Mesenchymal stem cell (in vitro differentiated cells and primary cell): ENCODE measurements around the gene FAM107A.

Experiments used
- DNase-seq: peaks from one replicate; pipeline ENCODE4 v3.0.0-alpha.2; 2013
- H2AFZ ChIP-seq: one replicate; pipeline ENCODE4 v1.6.1; 2013; ENCODE audit warnings: low read depth, mild to moderate bottlenecking, control low read depth, inconsistent platforms, low read length, moderate library complexity
- H2AK5ac ChIP-seq: 2 replicates; pipeline ENCODE4 v1.6.1; 2013; ENCODE audit warnings: low read length, moderate library complexity, mild to moderate bottlenecking, inconsistent platforms; ENCODE audit not compliant: severe bottlenecking
- H2BK120ac ChIP-seq: one replicate; pipeline ENCODE4 v1.6.1; 2013; ENCODE audit warnings: low read depth, mild to moderate bottlenecking, inconsistent platforms, low read length, moderate library complexity
- H2BK12ac ChIP-seq, 2 experiments: one replicate each; pipeline ENCODE4 v1.6.1; 2013; ENCODE audit warnings: inconsistent platforms in 2 of 2, low read length in 2 of 2, mild to moderate bottlenecking in 2 of 2, moderate library complexity in 2 of 2, control low read depth in 1 of 2
- H2BK15ac ChIP-seq: one replicate; pipeline ENCODE4 v1.6.1; 2013; ENCODE audit warnings: mild to moderate bottlenecking, low read depth, inconsistent platforms; ENCODE audit not compliant: poor library complexity, severe bottlenecking
- H2BK5ac ChIP-seq: 2 replicates; pipeline ENCODE4 v1.6.1; 2013; ENCODE audit warnings: low read depth, mild to moderate bottlenecking, low read length, control low read depth, inconsistent platforms; ENCODE audit not compliant: poor library complexity, severe bottlenecking
- H3K14ac ChIP-seq, 2 experiments: one replicate each; pipeline ENCODE4 v1.6.1; 2013; ENCODE audit warnings: inconsistent platforms in 2 of 2, low read length in 2 of 2, control low read depth in 1 of 2, mild to moderate bottlenecking in 1 of 2, moderate library complexity in 1 of 2
- H3K18ac ChIP-seq, 2 experiments: one replicate each; pipeline ENCODE4 v1.6.1; 2013; ENCODE audit warnings: inconsistent platforms in 2 of 2, low read length in 2 of 2, control low read depth in 1 of 2, low read depth in 1 of 2, mild to moderate bottlenecking in 1 of 2
- H3K23ac ChIP-seq, 2 experiments: one replicate each; pipeline ENCODE4 v1.6.1; 2013; ENCODE audit warnings: inconsistent platforms in 2 of 2, low read length in 2 of 2, mild to moderate bottlenecking in 2 of 2, moderate library complexity in 2 of 2, control low read depth in 1 of 2
- H3K27ac ChIP-seq: 2 replicates; pipeline ENCODE4 v1.5.1; 2013; ENCODE audit warnings: mild to moderate bottlenecking, moderate library complexity, low read length, control low read depth, inconsistent platforms; ENCODE audit not compliant: poor library complexity, severe bottlenecking
- H3K27me3 ChIP-seq, 2 experiments: 2 replicates each; pipeline versions ENCODE4 v1.6.1 to v1.7.0; 2013; ENCODE audit warnings: low read length in 2 of 2, mild to moderate bottlenecking in 2 of 2, moderate library complexity in 2 of 2, control low read depth in 1 of 2, inconsistent platforms in 1 of 2; ENCODE audit not compliant: control insufficient read depth in 1 of 2, insufficient read depth in 1 of 2
- H3K36me3 ChIP-seq, 2 experiments: 2 replicates each; pipeline versions ENCODE4 v1.6.1 to v1.7.0; 2013; ENCODE audit warnings: low read length in 2 of 2, control low read depth in 1 of 2, inconsistent platforms in 1 of 2, low read depth in 1 of 2, mild to moderate bottlenecking in 1 of 2; ENCODE audit not compliant: insufficient read depth in 2 of 2, control insufficient read depth in 1 of 2
- H3K4ac ChIP-seq, 2 experiments: one replicate each; pipeline ENCODE4 v1.6.1; 2013; ENCODE audit warnings: inconsistent platforms in 2 of 2, low read length in 2 of 2, mild to moderate bottlenecking in 2 of 2, moderate library complexity in 2 of 2, control low read depth in 1 of 2, low read depth in 1 of 2
- H3K4me1 ChIP-seq: 2 replicates; pipeline ENCODE4 v1.6.1; 2013; ENCODE audit warnings: low read depth, low read length, control low read depth; ENCODE audit not compliant: control insufficient read depth, insufficient read depth
- H3K4me2 ChIP-seq: 2 replicates; pipeline ENCODE4 v1.6.1; 2013; ENCODE audit warnings: low read length, mild to moderate bottlenecking, inconsistent platforms; ENCODE audit not compliant: poor library complexity, severe bottlenecking
- H3K4me3 ChIP-seq, 2 experiments: 2 replicates each; pipeline versions ENCODE4 v1.5.1 to v1.7.0; 2013; ENCODE audit warnings: low read length in 2 of 2, mild to moderate bottlenecking in 2 of 2, control low read depth in 1 of 2, low read depth in 1 of 2; ENCODE audit not compliant: insufficient read depth in 1 of 2
- H3K79me1 ChIP-seq: replicated peaks from 2 replicates; pipeline ENCODE4 v1.6.1; 2013; ENCODE audit warnings: mild to moderate bottlenecking, control low read depth, low read length, inconsistent platforms; ENCODE audit not compliant: poor library complexity, severe bottlenecking
- H3K9ac ChIP-seq: 2 replicates; pipeline ENCODE4 v1.7.0; 2013; ENCODE audit warnings: mild to moderate bottlenecking, low read length, moderate library complexity
- H3K9me3 ChIP-seq: 2 replicates; pipeline ENCODE4 v1.7.0; 2013; ENCODE audit warnings: mild to moderate bottlenecking, low read length; ENCODE audit not compliant: control insufficient read depth
- H4K8ac ChIP-seq: one replicate; pipeline ENCODE4 v1.6.1; 2013; ENCODE audit warnings: inconsistent platforms, mild to moderate bottlenecking, low read length, moderate library complexity
- H4K91ac ChIP-seq: one replicate; pipeline ENCODE4 v1.6.1; 2013; ENCODE audit warnings: mild to moderate bottlenecking, low read length, inconsistent platforms
- WGBS: methylation state at CpG from one replicate; pipeline ENCODE4 v1.1.7; 2013; ENCODE audit warnings: mixed read lengths; 5-methylcytosine and 5-hydroxymethylcytosine counted together

The FAM107A gene

GRCh38 chr3:58574682-58575081 lies 2.5 kb downstream of the FAM107A start:
- Histone ChIP-seq H3K18ac (no peak overlapping the region), H3K4me1 (no peaks in the 10 kb centered on the region), H2BK5ac (no peak overlapping the region), H2BK120ac (no peak overlapping the region), H2BK15ac (no peak overlapping the region), H3K79me1 (no peaks in the 10 kb centered on the region), H3K23ac (no peak overlapping the region), H2AFZ (no peak overlapping the region), H3K14ac (no peak overlapping the region), H3K9me3 (no peaks in the 10 kb centered on the region), H3K4me2 (no peak overlapping the region), H2AK5ac (no peak overlapping the region), H3K4ac (no peak overlapping the region), H4K91ac (no peak overlapping the region), H2BK12ac (no peak overlapping the region), H4K8ac (no peak overlapping the region), H3K9ac (no peak overlapping the region), H3K36me3 (no peaks in the 10 kb centered on the region), H3K27ac (no peak overlapping the region), H3K27me3 (peaks cover 12 to 20% of the 10 kb centered on the region in 2 experiments), H3K4me3 (no peak overlapping the region)
- WGBS = 87% methylated on average over 4 of the region's 4 CpGs
- DNase-seq = no peak

- Histone ChIP-seq H3K36me3 (no peaks in the 10 kb centered on the region), H3K4me2 (no peak overlapping the region), H3K9ac (no peak overlapping the region), H3K18ac (no peak overlapping the region), H3K27ac (no peak overlapping the region), H2AFZ (no peak overlapping the region), H3K4me3 (no peak overlapping the region), H2BK15ac (no peak overlapping the region), H3K9me3 (no peaks in the 10 kb centered on the region), H3K14ac (no peak overlapping the region), H4K8ac (no peak overlapping the region), H3K4me1 (no peaks in the 10 kb centered on the region), H4K91ac (no peak overlapping the region), H2AK5ac (no peak overlapping the region), H3K23ac (no peak overlapping the region), H3K27me3 (peaks cover 12 to 20% of the 10 kb centered on the region in 2 experiments), H2BK120ac (no peak overlapping the region), H2BK12ac (no peak overlapping the region), H3K79me1 (no peaks in the 10 kb centered on the region), H3K4ac (no peak overlapping the region), H2BK5ac (no peak overlapping the region)
- DNase-seq = no peak
- 82% methylated on average over 3 of the region's 3 CpGs for WGBS
These were observed 3.1 kb downstream of the FAM107A start for GRCh38 chr3:58574106-58574505.

- no peak overlapping the region for H3K4ac ChIP-seq
- 81% methylated on average over 6 of the region's 6 CpGs for WGBS
- H2AK5ac ChIP-seq = no peak overlapping the region
- DNase-seq = no peak
- no peak overlapping the region for H3K14ac ChIP-seq
- no peak overlapping the region for H2AFZ ChIP-seq
- peaks cover 12 to 20% of the 10 kb centered on the region in 2 experiments for H3K27me3 ChIP-seq
- no peak overlapping the region for H3K4me3 ChIP-seq
- no peak overlapping the region for H2BK12ac ChIP-seq
- no peak overlapping the region for H3K18ac ChIP-seq
- H4K91ac ChIP-seq = no peak overlapping the region
- H4K8ac ChIP-seq = no peak overlapping the region
- H3K9me3 ChIP-seq = no peaks in the 10 kb centered on the region
- no peak overlapping the region for H3K9ac ChIP-seq
- H2BK5ac ChIP-seq = no peak overlapping the region
- H2BK120ac ChIP-seq = no peak overlapping the region
- H3K36me3 ChIP-seq = no peaks in the 10 kb centered on the region
- H3K79me1 ChIP-seq = no peaks in the 10 kb centered on the region
- no peak overlapping the region for H3K23ac ChIP-seq
- H3K4me2 ChIP-seq = no peak overlapping the region
- H3K27ac ChIP-seq = no peak overlapping the region
- H2BK15ac ChIP-seq = no peak overlapping the region
- H3K4me1 ChIP-seq = no peaks in the 10 kb centered on the region
These were observed 3.6 kb downstream of the FAM107A start for GRCh38 chr3:58573640-58574039.

- WGBS = 96% methylated on average over 7 of the region's 7 CpGs
- no peak overlapping the region for H3K23ac ChIP-seq
These were observed 4.5 kb downstream of the FAM107A start for GRCh38 chr3:58572634-58573230.

More at GRCh38 chr3:58572634-58573230, 4.5 kb downstream of the FAM107A start:
- Histone ChIP-seq H2BK12ac (no peak overlapping the region), H3K36me3 (no peaks in the 10 kb centered on the region), H3K4me2 (no peak overlapping the region), H3K4me1 (no peaks in the 10 kb centered on the region), H2BK120ac (no peak overlapping the region), H3K9me3 (no peaks in the 10 kb centered on the region), H3K79me1 (no peaks in the 10 kb centered on the region), H4K91ac (no peak overlapping the region), H2BK15ac (no peak overlapping the region), H3K14ac (no peak overlapping the region), H3K4me3 (no peak overlapping the region), H3K27me3 (peaks cover 10 to 20% of the 10 kb centered on the region in 2 experiments), H4K8ac (no peak overlapping the region), H3K9ac (no peak overlapping the region), H3K4ac (no peak overlapping the region), H2AK5ac (no peak overlapping the region), H3K27ac (no peak overlapping the region), H2AFZ (no peak overlapping the region), H3K18ac (no peak overlapping the region), H2BK5ac (no peak overlapping the region)
- DNase-seq = no peak
